GM19452 (cell line): ENCODE data around the gene HAT1.
A peak's percentile ranks its signal among the peaks of the same experiment; 100 is the strongest.
"Not testable (repeated sequence)": the region's sequence is repeated elsewhere in the genome, so short reads cannot be mapped to it uniquely, and the experiment has no call there.

Experiments
- ATAC-seq: cut with Tn5 transposase; IDR thresholded peaks from one replicate; pipeline ENCODE4 v1.9.1; 2021; ENCODE audit not compliant: unreplicated experiment

HAT1 gene

DNA sequence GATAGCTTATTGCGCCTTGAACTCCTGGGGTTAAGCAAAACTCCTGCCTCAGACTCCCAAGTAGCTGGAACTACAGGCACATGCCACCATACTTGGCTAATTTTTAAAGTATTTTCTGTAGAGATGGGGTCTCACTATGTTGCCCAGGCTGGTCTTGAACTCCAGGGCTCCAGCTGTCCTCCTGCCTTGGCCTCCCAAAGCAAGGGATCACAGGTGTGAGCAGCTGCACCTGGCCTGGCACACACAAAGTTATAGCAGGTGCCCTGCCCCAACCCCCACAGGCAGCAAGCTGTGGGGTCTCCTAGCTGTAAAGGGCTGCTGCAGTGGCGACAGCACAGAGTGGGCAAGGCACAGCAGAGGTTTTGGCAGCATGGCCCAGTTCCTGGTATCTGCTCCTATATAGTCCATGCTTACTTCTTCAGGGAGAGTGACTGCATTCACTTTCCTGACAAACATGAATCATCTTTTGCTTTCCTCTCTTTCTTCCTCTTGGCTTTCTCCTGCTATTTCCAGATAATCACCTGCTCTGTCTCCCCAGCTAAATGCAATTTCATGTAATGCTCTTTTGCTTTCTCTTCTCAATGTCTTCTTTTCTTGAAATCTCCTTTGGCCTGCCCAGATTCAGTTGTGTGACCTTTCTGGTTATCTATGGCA, 50.2 kb downstream of the HAT1 start:
- no peak for ATAC-seq

DNA sequence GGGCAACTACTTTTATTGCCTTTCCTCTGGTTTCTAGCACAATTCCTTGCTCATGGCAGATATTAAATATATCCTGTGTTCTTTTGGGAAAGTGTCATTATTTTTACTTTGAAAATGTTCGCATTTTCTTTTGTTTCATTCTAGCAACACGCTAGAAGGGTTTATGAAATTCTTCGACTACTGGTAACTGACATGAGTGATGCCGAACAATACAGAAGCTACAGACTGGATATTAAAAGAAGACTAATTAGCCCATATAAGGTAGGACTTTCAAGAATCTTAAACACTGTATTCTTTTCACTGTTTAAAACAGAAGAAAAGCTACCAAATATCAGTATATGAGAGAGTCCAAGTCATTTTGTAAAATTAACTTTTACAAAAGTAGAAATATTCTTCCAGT, 56.8 kb downstream of the HAT1 start:
- no peak for ATAC-seq

DNA sequence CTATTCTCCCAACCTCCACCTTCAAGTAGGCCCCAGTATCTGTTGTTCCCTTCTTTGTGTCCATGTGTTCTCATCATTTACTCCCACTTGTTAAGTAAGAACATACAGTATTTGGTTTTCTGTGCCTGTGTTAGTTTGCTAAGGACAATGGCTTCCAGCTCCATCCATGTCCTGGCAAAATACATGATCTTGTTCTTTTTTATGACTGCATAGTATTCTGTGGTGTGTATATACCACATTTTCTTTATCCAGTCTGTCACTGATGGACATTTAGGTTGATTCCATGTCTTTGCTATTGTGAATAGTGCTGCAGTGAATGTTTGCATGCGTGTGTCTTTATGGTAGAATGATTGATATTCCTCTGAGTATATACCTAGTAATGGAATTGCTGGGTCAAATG, 61.7 kb downstream of the HAT1 start:
- not testable (repeated sequence) for ATAC-seq

GRCh38 chr2:171985076-171985475, 62.8 kb downstream of the HAT1 start:
- ATAC-seq, result no peak

GRCh38 chr2:171986778-171987177, 64.5 kb downstream of the HAT1 start:
- no peak for ATAC-seq

DNA sequence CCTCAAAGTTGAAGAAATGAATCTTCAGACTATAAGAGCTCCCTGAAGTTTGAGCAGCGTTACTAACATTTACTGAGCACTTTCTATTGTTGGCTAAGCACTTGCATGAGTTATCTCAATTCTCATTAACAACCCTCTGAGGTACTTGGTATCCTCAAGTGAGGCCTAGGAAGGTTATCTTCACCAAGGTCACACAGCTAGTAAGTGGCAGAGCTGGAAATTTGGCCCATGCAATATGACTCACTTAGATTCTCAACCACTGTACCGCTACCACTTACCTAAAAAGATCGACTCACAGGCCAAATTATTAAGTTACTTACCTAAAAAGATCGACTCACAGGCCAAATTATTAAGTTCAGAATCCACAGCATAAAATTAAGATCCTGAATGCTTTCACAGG, 68.8 kb downstream of the HAT1 start:
- no peak for ATAC-seq

DNA sequence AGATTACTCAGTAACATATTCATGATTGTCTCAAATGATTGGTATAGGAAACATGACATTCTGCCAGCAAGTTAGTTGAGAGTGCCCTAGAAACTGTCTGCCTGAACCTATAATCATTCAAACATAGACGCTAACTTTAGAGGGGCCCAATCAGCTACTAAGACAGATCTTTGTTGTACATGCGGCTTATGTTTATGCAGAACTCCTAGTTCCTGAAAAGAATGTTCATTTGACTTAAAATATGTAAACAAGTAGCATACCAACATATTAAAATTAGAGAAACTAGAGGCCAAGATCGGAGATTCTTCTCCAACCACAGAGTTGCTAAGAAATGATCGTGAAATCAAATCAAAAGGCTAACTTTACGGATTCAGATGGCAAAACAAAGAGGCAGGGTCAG, 73.3 kb downstream of the HAT1 start:
- ATAC-seq, result no peak

DNA sequence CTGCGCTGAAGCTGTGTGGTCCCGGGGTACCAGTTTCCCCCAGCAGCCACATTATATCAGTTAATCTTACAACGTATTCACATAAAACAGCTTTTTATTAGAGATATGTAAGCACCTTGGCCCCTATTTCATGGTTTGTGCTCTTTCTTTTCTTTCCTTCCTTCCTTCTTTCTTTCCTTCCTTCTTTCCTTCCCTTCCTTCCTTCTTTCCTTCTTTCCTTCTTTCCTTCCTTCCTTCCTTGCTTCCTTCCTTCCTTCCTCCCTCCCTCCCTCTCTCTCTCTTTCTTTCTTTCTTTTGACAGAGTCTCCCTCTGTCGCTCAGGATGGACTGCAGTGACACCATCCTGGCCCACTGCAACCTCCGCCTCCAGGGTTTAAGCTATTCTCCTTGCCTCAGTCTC, 73.8 kb downstream of the HAT1 start:
- ATAC-seq, result no peak

GRCh38 chr2:171997031-171997430, 74.8 kb downstream of the HAT1 start:
- not testable (repeated sequence) for ATAC-seq

DNA sequence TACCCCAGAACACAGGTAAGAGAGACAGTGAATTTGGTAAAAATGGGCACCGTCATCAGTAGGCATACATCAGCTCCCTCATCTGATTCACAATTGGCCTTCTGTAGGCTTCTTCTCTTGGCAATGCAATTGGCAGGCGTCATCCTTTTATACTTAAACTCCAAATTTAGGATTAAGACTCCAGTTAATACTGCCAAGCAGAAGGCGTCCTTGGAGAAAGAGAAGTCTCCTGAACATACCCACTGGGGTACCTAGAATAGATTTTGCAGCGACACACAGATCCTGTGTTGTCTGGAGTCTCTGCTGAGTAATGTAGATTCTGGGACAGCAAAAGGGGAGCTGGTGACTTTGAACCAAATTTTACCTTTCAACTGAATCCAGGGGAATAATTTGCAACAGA, 76.9 kb downstream of the HAT1 start:
- no peak for ATAC-seq

DNA sequence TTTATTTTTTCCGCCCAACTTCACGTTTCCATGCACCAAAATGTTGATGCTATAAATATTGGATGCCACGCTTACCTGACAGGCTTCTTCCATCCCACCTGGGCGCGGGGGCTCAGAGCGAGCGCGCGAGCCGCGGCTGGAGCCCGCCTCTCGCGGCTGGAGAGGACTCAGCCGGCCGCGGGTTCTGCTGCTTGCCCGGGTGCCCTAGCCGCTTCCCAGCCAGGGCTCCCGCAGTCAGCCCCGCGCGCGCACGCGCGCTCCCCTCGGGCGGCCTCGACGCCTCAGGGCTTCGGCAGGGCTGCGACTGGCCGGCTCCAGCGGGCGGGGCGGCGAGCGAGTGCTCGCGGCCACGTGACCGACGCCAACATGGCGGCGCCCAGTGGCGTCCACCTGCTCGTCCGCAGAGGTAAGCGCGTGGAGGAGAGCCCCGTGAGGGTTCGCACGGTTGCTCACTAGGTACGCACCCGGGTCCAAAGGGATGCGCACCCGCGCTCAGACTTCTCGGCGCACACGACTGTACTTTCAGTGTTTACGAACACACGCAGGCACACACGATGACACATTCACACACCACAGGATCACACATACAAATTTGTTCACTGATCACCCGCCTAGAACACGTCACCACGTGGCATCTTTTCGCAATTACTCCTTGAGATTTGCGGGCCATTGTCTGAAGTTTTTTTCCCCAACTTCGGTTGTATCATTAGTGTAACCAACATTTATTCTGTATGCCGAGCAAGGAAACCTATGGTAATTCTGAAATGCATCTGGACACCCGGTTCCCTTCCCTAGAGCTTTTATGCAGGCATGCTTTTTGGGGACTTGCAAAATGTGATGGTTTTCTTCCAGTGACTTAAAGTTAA, 77.6 kb downstream of the HAT1 start, which contains the start of gene METAP1D:
METAP1D (plus strand) TSS at position 350 of the 866 bp plus-strand sequence; CDS start at position 367, 17 bp downstream.
- peak; percentile 98 for ATAC-seq

GRCh38 chr2:172000696-172001361, 78.6 kb downstream of the HAT1 start:
- no peak for ATAC-seq

GRCh38 chr2:172007372-172007771, 85.1 kb downstream of the HAT1 start:
- ATAC-seq, result no peak

- no peak for ATAC-seq
These were observed 87.6 kb downstream of the HAT1 start for GRCh38 chr2:172009823-172010222.

DNA sequence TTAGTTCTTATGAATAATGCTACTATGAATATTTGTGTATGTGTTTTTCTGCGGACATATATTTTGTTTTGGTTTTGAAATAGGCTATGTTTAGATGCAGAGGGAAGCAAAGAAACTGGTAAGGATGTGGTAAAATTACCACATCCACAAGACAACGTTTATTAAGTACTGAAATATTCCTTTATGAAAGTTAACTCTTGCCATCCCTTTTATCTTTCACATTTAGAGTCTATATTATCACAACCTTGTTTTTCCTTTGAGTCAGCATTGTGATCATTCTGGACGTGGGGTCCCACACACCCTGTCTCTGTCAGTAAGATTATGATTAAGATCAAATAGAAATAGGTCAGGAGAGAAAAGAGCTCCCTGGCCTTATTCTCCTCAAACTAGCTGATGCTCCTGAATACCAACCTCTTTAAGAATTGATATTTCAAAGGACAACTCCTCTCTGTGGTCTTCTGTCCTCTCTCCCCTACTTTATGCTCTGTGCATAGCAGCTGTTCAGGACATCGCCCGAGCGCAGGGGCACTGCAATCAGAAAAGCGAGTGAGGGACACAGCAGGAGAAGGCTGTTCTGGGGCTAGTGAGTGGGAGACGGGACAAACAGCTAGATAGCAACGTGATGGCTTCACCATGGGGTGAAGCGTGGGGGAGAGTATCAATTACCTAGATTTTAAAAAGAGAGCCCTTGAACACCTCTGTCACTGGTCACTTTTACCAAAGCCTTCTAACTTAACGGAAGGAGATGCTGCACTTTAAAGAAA, 89.7 kb downstream of the HAT1 start:
- ATAC-seq, result no peak

DNA sequence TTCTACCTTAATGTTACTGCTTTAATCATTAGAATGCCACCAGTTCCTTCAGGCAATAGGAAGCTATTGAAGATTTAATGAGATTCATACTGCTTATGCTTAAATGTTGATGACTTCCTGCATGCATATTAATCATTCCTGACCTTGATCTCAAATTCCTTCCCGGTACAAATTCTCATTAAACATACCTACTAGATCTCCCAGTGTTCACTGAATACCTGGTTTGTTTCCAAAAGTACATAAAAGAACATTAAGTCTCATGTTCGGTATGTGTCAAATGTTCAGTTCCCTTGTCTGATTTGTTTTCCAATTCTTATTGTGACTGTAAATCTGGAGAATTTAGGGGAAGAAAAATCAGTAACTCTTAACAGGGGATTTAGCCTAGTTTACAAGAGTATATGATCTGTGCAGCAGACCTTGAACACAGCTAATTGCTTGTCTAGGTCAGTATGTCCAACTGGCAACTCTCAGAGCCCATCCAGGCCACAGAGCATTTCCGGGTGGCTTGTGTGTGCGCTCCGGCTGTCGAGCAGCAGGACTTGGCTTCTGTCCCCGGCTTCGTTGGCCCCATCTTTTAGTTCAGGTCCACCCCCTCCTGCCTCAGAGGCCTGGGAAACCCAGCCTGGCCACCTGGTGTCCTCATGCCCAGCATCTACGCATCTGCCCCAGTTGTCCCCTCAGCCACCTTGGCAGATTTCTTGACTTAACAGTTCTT, 90.6 kb downstream of the HAT1 start:
- ATAC-seq, result no peak

DNA sequence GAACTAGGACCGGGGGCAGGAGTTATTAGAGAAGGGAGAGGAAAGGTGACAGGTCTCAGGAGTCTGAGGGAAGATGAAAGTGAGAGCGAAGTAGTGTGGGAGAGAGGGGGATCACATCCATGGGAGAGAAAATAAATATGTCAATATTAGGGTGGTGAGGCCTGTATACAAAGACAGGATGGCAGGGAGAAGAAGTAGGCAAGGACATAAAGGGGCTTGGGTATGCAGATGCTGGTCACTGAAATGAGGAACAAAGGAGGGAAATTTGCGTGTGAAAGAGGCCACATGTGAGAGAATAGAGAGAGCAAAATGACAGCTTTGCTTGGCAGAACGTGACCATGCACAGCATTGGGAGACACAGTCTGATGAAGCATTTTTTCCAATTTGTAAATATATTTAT, 91.1 kb downstream of the HAT1 start:
- peak; percentile 72 for ATAC-seq

- no peak for ATAC-seq
These were observed 99.0 kb downstream of the HAT1 start for GRCh38 chr2:172021074-172021931.

GRCh38 chr2:172021955-172022354, 99.7 kb downstream of the HAT1 start:
- no peak for ATAC-seq
